HepG2 (cell line): ENCODE measurements around the gene FOXN3. TPM values are rescaled to one million over a fixed set of nuclear protein-coding genes. Genes with fewer than 3 reads are reported as not detected.

Experiments used
- ATAC-seq: fragments of 200-7000 bp; cut with Tn5 transposase; 3 replicates; pipeline ENCODE4 v1.9.1; 2020; ENCODE audit warnings: mild to moderate bottlenecking, moderate library complexity
- BruUV-seq: library from RNA; stranded (reverse); fragments of 400-500 nt; replicated peaks from 2 replicates; lab custom pipeline; 2021; lab: Mats Ljungman, UMichigan
- CTCF ChIA-PET: fragments of 300-600 bp; formaldehyde crosslinking; extraction: SDS; loops from one replicate; lab custom pipeline; 2021; ENCODE audit warnings: low total read pairs, inconsistent platforms, low intra/inter-chr PET ratio; lab: Yijun Ruan, JAX
- POLR2A ChIA-PET: fragments of 350-600 bp; sonication (Branson Sonifier 250); formaldehyde crosslinking; loops from one replicate; lab custom pipeline; 2020; ENCODE audit warnings: antibody characterized with exemption, inconsistent platforms; lab: Yijun Ruan, JAX
- DNase-seq: peaks from one replicate; pipeline ENCODE4 v3.0.0-alpha.2; 2015; ENCODE audit warnings: low spot score
- FAIRE-seq: peaks from 3 replicates; lab custom pipeline; 2011; peaks lifted over from hg19 to GRCh38; lab: Jason Lieb, UNC
- H2AFZ ChIP-seq: one replicate; pipeline ENCODE4 v1.6.1; 2011; ENCODE audit warnings: low read length, inconsistent platforms
- H3K27ac ChIP-seq: fragments of 300-600 bp; 3 replicates; pipeline ENCODE4 v1.8.0; 2011; ENCODE audit warnings: mixed run types, mild to moderate bottlenecking, mixed read lengths, low read length, inconsistent platforms; ENCODE audit not compliant: insufficient read depth; ENCODE audit errors: extremely low read length
- H3K27me3 ChIP-seq, 2 experiments: fragments of 200-600 bp in 1 of 2; 2 replicates in 1 of 2; 3 replicates in 1 of 2; pipeline versions ENCODE4 v1.6.0 to v1.8.0; 2011; ENCODE audit warnings: low read length in 2 of 2, mild to moderate bottlenecking in 2 of 2, moderate library complexity in 2 of 2, inconsistent platforms in 1 of 2; ENCODE audit not compliant: insufficient read depth in 2 of 2, control insufficient read depth in 1 of 2
- H3K36me3 ChIP-seq, 2 experiments: fragments of 200-600 bp in 1 of 2; replicated peaks in 1 of 2; 2 replicates in 1 of 2; 3 replicates in 1 of 2; pipeline versions ENCODE4 v1.5.1 to v1.8.0; 2011; ENCODE audit warnings: low read length in 2 of 2, inconsistent platforms in 1 of 2; ENCODE audit not compliant: insufficient read depth in 2 of 2, control insufficient read depth in 1 of 2
- H3K4me1 ChIP-seq: 2 replicates; pipeline ENCODE4 v1.5.1; 2012; ENCODE audit warnings: low read length, inconsistent platforms; ENCODE audit not compliant: insufficient read depth
- H3K4me2 ChIP-seq: 2 replicates; pipeline ENCODE4 v1.6.0; 2011; ENCODE audit warnings: low read depth, low read length, inconsistent platforms
- H3K4me3 ChIP-seq, 3 experiments: fragments of 200-600 bp in 1 of 3; sonication (generic), shearing (Covaris generic) in 1 of 3; replicated peaks in 1 of 3; 2 replicates each; pipeline ENCODE4 v1.5.1; 2011 to 2016; ENCODE audit warnings: low read length in 3 of 3, inconsistent platforms in 2 of 3, low read depth in 2 of 3, mild to moderate bottlenecking in 2 of 3, control low read depth in 1 of 3, mixed read lengths in 1 of 3; ENCODE audit not compliant: insufficient read depth in 1 of 3
- H3K79me2 ChIP-seq: one replicate; pipeline ENCODE4 v1.6.1; 2011; ENCODE audit warnings: low read length, inconsistent platforms; ENCODE audit not compliant: insufficient read depth
- H3K9ac ChIP-seq: 2 replicates; pipeline ENCODE4 v1.6.0; 2011; ENCODE audit warnings: mild to moderate bottlenecking, low read depth, low read length, inconsistent platforms; ENCODE audit not compliant: insufficient read depth
- H3K9me3 ChIP-seq: 2 replicates; pipeline ENCODE4 v1.5.1; 2012; ENCODE audit warnings: mild to moderate bottlenecking, low read length
- H4K20me1 ChIP-seq: 2 replicates; pipeline ENCODE4 v1.6.0; 2011; ENCODE audit warnings: inconsistent platforms, mild to moderate bottlenecking, low read length, moderate library complexity; ENCODE audit not compliant: insufficient read depth
- HDAC2 ChIP-seq: sonication (generic); formaldehyde crosslinking; IDR thresholded peaks from 2 replicates; pipeline ENCODE4 v1.4.0; 2020; ENCODE audit warnings: missing genetic modification reagents
- KDM3A ChIP-seq: IDR thresholded peaks from 2 replicates; pipeline ENCODE4 v1.6.1; 2018; ENCODE audit warnings: low read depth, missing compliant biosample characterization
- PLRG1 ChIP-seq: fragments of 450-650 bp; conservative IDR thresholded peaks from 2 replicates; pipeline ENCODE4 v1.6.1; 2016
- RAD51 ChIP-seq: fragments of 450-650 bp; IDR thresholded peaks from 2 replicates; pipeline ENCODE4 v1.6.1; 2016; ENCODE audit warnings: borderline replicate concordance
- SNAI1 ChIP-seq: sonication (generic); formaldehyde crosslinking; IDR thresholded peaks from 2 replicates; pipeline ENCODE4 v1.5.0; 2020; ENCODE audit warnings: mild to moderate bottlenecking, missing genetic modification reagents, borderline replicate concordance
- YEATS2 ChIP-seq: sonication (generic); formaldehyde crosslinking; IDR thresholded peaks from 2 replicates; pipeline ENCODE4 v1.4.0; 2020; ENCODE audit warnings: missing genetic modification reagents, borderline replicate concordance
- ZNF761 ChIP-seq: sonication (generic); formaldehyde crosslinking; conservative IDR thresholded peaks from 2 replicates; pipeline ENCODE4 v1.4.0; 2020; ENCODE audit warnings: mild to moderate bottlenecking, missing genetic modification reagents
- WGBS: methylation state at CpG from one replicate; pipeline ENCODE4 v1.1.6; 2017; ENCODE audit warnings: low lambda C conversion rate; 5-methylcytosine and 5-hydroxymethylcytosine counted together
- in situ Hi-C: cut with HindIII; loops from 2 replicates; pipeline ENCODE4 v1.10.0; 2017; ENCODE audit warnings: low pct_unique_long_range_greater_than_20kb; ENCODE audit not compliant: extremely low pct_ligation_motif_present
- intact Hi-C: fragments of 100-400 bp; cut with micrococcal nuclease; formaldehyde crosslinking; loops from one replicate; pipeline ENCODE4 v1.10.0; 2022; ENCODE audit not compliant: unreplicated experiment
- polyA plus RNA-seq, 8 experiments: library from polyadenylated mRNA; depleted of rRNA in 3 of 8; stranded (reverse) in 7 of 8; unstranded in 1 of 8; fragments of >200 nt; fragmentation: Illumina TruSeq in 4 of 8; extraction: Trizol in 4 of 8; gene quantifications; 2 replicates each; pipeline versions ENCODE4 v1.2.1 to v1.2.3, GENCODE V29; 2011 to 2016; ENCODE audit warnings: low read depth in 4 of 8, missing spikeins in 1 of 8, mixed read lengths in 1 of 8; ENCODE audit not compliant: insufficient read depth in 1 of 8
- total RNA-seq, 5 experiments: library from RNA; depleted of rRNA; stranded (reverse); fragments of >200 nt; fragmentation: Illumina TruSeq; extraction: Trizol; gene quantifications; 2 replicates each; pipeline ENCODE4 v1.2.3, GENCODE V29; 2016; ENCODE audit warnings: low read depth in 1 of 5
- TF ChIP-seq, protein P1 (sequence below): sonication (generic); formaldehyde crosslinking; IDR thresholded peaks from 2 replicates; pipeline ENCODE4 v1.5.0; 2020; ENCODE audit warnings: missing genetic modification reagents, mild to moderate bottlenecking, borderline replicate concordance
- TF ChIP-seq, protein P2 (sequence below), 2 experiments: sonication (generic) in 1 of 2; formaldehyde crosslinking in 1 of 2; IDR thresholded peaks; 2 replicates each; pipeline versions ENCODE4 v1.5.1 to v1.6.1; 2011 to 2020; ENCODE audit warnings: borderline replicate concordance in 1 of 2, low read depth in 1 of 2, low read length in 1 of 2, mild to moderate bottlenecking in 1 of 2, missing genetic modification reagents in 1 of 2, moderate library complexity in 1 of 2

The FOXN3 gene
- total and polyA plus RNA-seq, 2 of the 13 experiments (the other 11 are each of a cell fraction or from before 2014, with no cell fraction given) = 32.4 to 70.2 TPM

DNA sequence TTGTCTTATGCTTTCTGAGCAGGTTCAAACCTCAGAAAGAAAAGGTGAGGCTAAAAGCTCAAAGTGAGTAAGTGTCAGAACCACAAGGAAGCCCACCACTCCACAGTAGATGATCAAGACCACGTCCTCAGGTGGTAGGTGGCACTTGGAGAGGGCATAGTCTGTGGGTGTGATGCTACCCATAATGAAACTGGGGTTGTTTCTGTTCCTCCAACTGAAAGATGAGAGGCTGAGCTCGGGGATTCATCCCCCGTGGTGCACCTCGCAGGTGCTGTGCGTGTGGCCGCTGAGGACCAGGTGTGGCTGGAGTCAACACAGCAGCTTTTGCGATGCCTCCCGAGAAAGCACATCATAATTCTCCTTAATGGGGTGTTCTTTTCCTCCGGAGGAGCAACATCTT, 306.9 kb downstream of the FOXN3 start:
- Histone ChIP-seq H3K79me2 (no peaks in the 10 kb centered on the region), H2AFZ (no peak overlapping the region), H3K4me3 (no peak overlapping the region), H3K27me3 (no peaks in the 10 kb centered on the region; a peak in 1 of 5 replicates), H3K4me2 (no peak overlapping the region), H3K36me3 (no peaks in the 10 kb centered on the region), H3K9ac (no peak overlapping the region), H3K4me1 (peaks cover 8% of the 10 kb centered on the region), H3K27ac (no peak overlapping the region), H3K9me3 (no peaks in the 10 kb centered on the region), H4K20me1 (no peaks in the 10 kb centered on the region)
- FAIRE-seq (no peak), DNase-seq (no peak), ATAC-seq (no peak)
- POLR2A ChIA-PET = no interaction called here
- 34% methylated on average over 9 of the region's 9 CpGs for WGBS
- CTCF ChIA-PET = no interaction called here
- intact Hi-C loops (no loop called here), in situ Hi-C loops (no loop called here)
- TF ChIP-seq, protein P1, sequence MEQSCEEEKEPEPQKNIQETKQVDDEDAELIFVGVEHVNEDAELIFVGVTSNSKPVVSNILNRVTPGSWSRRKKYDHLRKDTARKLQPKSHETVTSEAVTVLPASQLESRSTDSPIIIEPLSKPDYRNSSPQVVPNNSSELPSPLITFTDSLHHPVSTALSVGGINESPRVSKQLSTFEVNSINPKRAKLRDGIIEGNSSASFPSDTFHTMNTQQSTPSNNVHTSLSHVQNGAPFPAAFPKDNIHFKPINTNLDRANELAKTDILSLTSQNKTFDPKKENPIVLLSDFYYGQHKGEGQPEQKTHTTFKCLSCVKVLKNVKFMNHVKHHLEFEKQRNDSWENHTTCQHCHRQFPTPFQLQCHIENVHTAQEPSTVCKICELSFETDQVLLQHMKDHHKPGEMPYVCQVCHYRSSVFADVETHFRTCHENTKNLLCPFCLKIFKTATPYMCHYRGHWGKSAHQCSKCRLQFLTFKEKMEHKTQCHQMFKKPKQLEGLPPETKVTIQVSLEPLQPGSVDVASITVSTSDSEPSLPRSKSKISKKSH (CRISPR knock-in tag) = no peak
- TF ChIP-seq PLRG1 (no peak), SNAI1 (no peak), HDAC2 (CRISPR knock-in tag) (no peak), ZNF761 (CRISPR knock-in tag) (no peak), KDM3A (no peak)
- no TSS peak for BruUV-seq

GRCh38 chr14:89108608-89109007, 308.4 kb downstream of the FOXN3 start:
- Histone ChIP-seq H3K4me3 (no peak overlapping the region), H3K4me1 (peaks cover 22% of the 10 kb centered on the region), H3K9me3 (no peaks in the 10 kb centered on the region; the same call in 1 of the 2 replicates), H3K9ac (no peak overlapping the region), H3K36me3 (no peaks in the 10 kb centered on the region), H4K20me1 (no peaks in the 10 kb centered on the region), H3K4me2 (no peak overlapping the region), H3K27me3 (no peaks in the 10 kb centered on the region; a peak in 1 of 5 replicates), H2AFZ (no peak overlapping the region), H3K79me2 (no peaks in the 10 kb centered on the region), H3K27ac (no peak overlapping the region)
- TF ChIP-seq, protein P2, sequence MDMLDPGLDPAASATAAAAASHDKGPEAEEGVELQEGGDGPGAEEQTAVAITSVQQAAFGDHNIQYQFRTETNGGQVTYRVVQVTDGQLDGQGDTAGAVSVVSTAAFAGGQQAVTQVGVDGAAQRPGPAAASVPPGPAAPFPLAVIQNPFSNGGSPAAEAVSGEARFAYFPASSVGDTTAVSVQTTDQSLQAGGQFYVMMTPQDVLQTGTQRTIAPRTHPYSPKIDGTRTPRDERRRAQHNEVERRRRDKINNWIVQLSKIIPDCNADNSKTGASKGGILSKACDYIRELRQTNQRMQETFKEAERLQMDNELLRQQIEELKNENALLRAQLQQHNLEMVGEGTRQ (IDR thresholded peaks at IDR 0.05; ENCODE audit: low read depth, low read length) = peak; percentile 24; the same call in 1 of the 2 replicates
- TF ChIP-seq, protein P2 (CRISPR knock-in tag; IDR thresholded peaks at IDR 0.05; ENCODE audit: borderline replicate concordance) = no peak
- TF ChIP-seq YEATS2 (CRISPR knock-in tag) (no peak), RAD51 (peak; percentile 31; the same call in 1 of the 2 replicates)
- ATAC-seq (no peak), FAIRE-seq (no peak), DNase-seq (no peak)
- no TSS peak for BruUV-seq
- intact Hi-C loops = no loop called here
- CTCF ChIA-PET = no interaction called here
- in situ Hi-C loops = no loop called here
- 49% methylated on average over 4 of the region's 4 CpGs for WGBS
- POLR2A ChIA-PET = no interaction called here
